HG02759 (cell line): ENCODE data around the gene CABCOCO1.

ENCODE experiments used
- ATAC-seq: cut with Tn5 transposase; IDR thresholded peaks from one replicate; pipeline ENCODE4 v1.9.1; 2021; ENCODE audit warnings: mild to moderate bottlenecking, moderate library complexity; ENCODE audit not compliant: unreplicated experiment

The CABCOCO1 gene

GRCh38 chr10:61779950-61780659 is 117.4 kb downstream of the CABCOCO1 start:
- no peak for ATAC-seq

GRCh38 chr10:61780732-61781131 is 118.0 kb downstream of the CABCOCO1 start:
- no peak for ATAC-seq

- ATAC-seq, result no peak
These were observed 119.3 kb downstream of the CABCOCO1 start for GRCh38 chr10:61781969-61782403.

GRCh38 chr10:61784354-61785133 is 121.8 kb downstream of the CABCOCO1 start:
- ATAC-seq, result no peak

DNA sequence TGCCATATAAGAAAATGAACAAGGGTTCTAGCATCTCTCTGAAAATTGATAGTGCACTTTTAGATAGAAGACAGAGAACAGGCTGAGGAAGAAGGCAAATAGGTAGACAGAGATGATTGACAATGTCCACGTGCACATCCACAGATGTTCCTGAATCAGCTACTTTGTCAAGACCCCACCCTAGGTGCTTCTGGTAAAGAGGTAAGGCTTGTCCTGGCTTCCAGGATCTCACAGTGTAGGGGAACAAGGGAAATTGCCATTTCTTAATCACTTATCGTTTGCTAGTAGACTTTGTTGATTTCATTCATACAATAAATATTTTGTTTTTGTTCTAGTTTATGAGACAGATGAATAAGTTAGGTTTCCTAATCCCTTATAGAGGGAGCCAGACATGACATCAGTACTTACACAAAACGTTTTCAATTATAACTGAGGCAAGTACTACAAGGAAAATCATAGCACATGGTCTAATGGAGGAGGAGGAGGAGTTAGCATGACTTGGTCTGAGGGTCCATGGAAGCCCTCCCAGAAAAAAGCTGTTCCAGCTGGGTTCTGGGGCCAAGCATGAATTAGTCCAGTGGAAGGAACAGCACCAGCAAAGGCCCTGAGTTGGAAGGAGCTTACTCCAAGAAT is 122.9 kb downstream of the CABCOCO1 start:
- ATAC-seq, result no peak

- ATAC-seq, result peak; percentile 98
These were observed 124.0 kb downstream of the CABCOCO1 start for GRCh38 chr10:61786728-61787127.

- ATAC-seq, result no peak
These were observed 124.4 kb downstream of the CABCOCO1 start for GRCh38 chr10:61787170-61787569.

DNA sequence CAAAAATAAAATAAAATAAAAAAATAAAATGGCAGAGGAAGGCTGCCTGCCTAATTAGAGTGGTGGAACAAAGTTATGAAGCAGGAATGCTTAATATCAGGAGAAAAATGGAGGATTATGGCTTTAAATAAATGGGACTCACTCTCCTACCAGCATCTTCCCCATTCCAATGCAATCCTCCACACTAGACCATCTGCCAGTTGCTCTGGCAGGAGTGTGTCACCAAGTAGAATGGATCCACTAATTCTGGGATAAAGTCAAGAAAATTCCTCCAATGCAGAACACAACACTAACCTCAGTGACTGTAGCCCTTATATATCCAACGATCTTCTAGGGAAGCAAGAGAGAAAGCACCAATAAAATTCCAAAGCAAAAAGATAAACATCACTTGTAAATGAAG is 126.3 kb downstream of the CABCOCO1 start:
- ATAC-seq, result no peak

GRCh38 chr10:61791216-61791615 is 128.5 kb downstream of the CABCOCO1 start:
- no peak for ATAC-seq

DNA sequence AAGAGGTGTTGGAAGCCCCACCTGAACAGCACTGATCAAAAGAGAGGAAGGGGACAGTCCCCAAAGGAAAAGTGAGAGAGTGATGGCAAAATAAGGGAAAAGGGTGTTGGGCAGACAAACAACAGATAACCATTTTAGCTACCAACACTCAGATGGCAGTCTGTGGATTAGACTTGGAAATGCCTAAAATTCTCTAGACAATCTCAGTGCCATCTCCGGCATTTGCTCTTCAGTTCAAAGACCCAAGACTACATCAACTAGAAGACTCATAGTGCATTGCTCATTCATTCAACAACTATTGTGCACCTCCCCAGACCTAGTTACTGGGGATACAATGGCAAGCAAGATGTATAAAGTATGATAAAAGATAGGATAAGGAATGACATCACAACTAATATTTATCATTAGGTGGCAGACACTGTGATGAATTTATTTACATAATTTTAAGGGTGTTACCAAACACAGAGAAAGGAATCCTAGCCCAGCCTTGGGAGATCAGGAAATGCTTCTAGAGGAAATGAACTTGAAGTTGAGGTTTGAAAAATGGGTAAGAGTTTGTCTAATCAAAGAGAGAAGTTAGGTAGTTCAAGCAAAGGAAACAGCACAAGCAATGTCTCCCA is 129.5 kb downstream of the CABCOCO1 start:
- ATAC-seq, result no peak

GRCh38 chr10:61792921-61793320 is 130.2 kb downstream of the CABCOCO1 start:
- ATAC-seq, result no peak

DNA sequence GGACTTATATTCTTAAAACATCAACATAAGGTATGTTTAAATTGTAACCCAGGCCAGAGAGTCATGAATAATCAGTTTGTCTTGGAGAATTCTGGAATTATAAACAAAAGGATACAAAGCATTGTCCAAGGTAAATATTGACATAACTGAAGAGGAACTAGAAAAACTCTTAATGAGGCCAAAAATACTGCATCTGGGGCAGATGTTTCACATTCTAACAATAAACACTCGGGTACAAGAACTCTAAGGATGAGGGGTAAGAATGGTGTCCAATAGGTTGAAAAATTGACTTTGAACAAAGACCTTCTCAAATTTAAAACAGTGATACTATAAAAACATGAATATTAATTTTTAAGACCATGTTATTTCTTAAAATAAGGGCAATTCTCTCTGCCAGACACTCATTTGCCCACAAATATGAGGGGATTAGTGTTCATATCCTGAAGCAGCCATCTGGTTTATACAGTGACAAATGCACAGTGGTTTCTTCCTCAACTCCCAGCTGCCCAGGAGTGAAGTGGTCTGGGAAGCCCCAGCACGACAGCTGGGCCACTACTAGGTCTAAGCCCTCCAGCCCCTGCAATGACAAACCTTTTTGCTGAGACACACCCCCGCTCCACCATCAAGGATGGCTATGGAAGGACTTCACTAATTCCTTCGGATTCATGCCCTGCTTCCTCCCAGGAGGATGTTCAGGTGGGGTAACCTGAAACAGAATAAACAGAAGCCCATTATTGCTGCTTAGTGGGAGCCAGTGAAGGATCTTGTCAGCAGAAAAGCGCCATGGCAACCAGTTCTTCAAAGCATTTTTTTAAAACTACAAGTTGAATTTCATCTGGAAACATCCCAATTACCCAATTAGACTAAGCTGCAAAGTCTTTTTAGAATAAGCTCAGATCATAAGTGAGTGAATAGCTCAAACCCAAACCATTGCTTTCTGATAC is 131.3 kb downstream of the CABCOCO1 start:
- no peak for ATAC-seq

DNA sequence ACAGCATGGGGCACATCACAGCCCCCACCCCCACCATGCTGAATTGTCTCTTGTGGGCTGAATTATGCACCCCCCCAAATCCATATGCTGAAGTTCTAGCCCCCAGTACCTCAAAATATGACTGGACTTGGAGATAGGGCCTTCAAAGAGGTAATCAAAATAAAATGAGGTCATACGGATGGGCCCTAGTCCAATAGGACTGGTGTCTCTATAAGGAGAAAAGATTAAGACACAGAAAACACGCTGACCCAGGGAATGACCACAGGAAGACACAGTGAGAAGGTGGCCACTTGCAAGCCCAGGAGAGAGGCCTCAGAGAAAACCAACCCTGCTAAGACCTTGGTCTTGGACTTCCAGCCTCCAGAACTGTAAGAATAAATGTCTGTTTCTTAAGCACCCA is 132.4 kb downstream of the CABCOCO1 start:
- ATAC-seq, result no peak

GRCh38 chr10:61795551-61795950 is 132.8 kb downstream of the CABCOCO1 start:
- peak; percentile 67 for ATAC-seq

DNA sequence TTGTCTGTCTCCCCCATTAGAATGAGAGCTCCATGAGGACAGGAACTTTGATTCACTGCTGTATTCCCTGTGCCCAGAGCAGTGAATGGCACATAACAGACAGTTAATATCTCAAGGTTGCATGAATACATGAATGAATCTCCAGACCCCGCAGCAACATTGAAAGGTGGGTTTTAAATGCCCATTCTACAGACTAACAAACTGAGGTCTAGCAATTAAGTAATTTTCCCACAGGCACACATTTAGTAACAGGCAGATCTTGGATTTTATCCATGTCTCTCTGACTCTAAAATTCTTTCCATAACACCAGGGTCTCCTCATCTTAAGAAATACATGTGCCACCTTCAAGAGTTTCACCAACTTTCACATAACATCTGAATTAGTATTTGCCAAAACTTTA is 134.1 kb downstream of the CABCOCO1 start:
- no peak for ATAC-seq

GRCh38 chr10:61797304-61798153 is 134.8 kb downstream of the CABCOCO1 start:
- ATAC-seq, result no peak

- ATAC-seq, result no peak
These were observed 136.0 kb downstream of the CABCOCO1 start for GRCh38 chr10:61798713-61799112.

DNA sequence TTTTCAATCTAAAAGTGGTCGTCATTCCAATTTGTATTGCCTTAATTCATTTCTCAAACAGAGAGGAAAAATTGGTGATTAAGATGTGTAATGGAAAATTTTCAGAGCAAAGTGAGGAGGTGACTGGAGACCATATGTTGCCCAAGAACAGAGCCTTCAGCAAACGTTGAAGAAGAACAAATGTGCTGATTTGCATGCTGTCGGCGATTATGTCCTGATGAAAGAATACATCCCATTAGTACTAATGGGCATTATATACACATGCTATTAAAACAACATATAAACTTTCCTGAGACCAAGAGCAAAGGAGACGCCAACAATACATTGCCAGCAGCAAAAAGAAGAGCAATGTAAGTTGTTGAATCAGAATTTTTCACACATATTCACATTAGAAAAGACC is 138.8 kb downstream of the CABCOCO1 start:
- ATAC-seq, result no peak

GRCh38 chr10:61803269-61803668 is 140.5 kb downstream of the CABCOCO1 start:
- ATAC-seq, result no peak
